Progenitor cell of endocrine pancreas (in vitro differentiated cells): ENCODE data around the gene HTT-AS. TPM values are rescaled to one million over a fixed set of nuclear protein-coding genes. Genes with fewer than 3 reads are reported as not detected.
A peak's percentile ranks its signal among the peaks of the same experiment; 100 is the strongest.

Source experiments
- DNase-seq: peaks from one replicate; pipeline ENCODE4 v3.0.0; 2021; ENCODE audit warnings: low spot score; ENCODE audit not compliant: unreplicated experiment
- H3K27ac Mint-ChIP-seq: 2 replicates; pipeline ENCODE4 v1.8.0; 2021; ENCODE audit warnings: mild to moderate bottlenecking, moderate library complexity, mixed read lengths
- H3K27me3 Mint-ChIP-seq: 2 replicates; pipeline ENCODE4 v1.8.0; 2021; ENCODE audit warnings: mixed read lengths
- H3K36me3 Mint-ChIP-seq: 2 replicates; pipeline ENCODE4 v1.8.0; 2022; ENCODE audit warnings: mixed read lengths; ENCODE audit not compliant: insufficient read depth
- H3K4me1 Mint-ChIP-seq: 2 replicates; pipeline ENCODE4 v1.8.0; 2021; ENCODE audit warnings: low read depth, mixed read lengths
- H3K4me3 Mint-ChIP-seq: 2 replicates; pipeline ENCODE4 v1.8.0; 2021; ENCODE audit warnings: low read depth, mild to moderate bottlenecking, moderate library complexity, mixed read lengths
- H3K9me3 Mint-ChIP-seq: 2 replicates; pipeline ENCODE4 v1.8.0; 2021; ENCODE audit warnings: low read depth, mixed read lengths
- CTCF ChIP-seq: fragments of 200-600 bp; sonication (generic); IDR thresholded peaks from one replicate; pipeline ENCODE4 v1.5.0; 2021; ENCODE audit warnings: antibody characterized with exemption, mild to moderate bottlenecking; ENCODE audit not compliant: unreplicated experiment
- total RNA-seq: library from RNA; stranded (reverse); gene quantifications from 2 replicates; pipeline ENCODE4 v1.2.1, GENCODE V29; 2021

Gene HTT-AS
- total RNA-seq, 1 donor from 2014 or later: not detected

- no peaks in the 10 kb centered on the region for H3K9me3 Mint-ChIP-seq
- H3K4me3 Mint-ChIP-seq: no peak overlapping the region
- no peak overlapping the region for H3K27ac Mint-ChIP-seq
- no peak for DNase-seq
- H3K27me3 Mint-ChIP-seq: no peaks in the 10 kb centered on the region
- no peaks in the 10 kb centered on the region for H3K36me3 Mint-ChIP-seq
- no peak for TF ChIP-seq CTCF
- H3K4me1 Mint-ChIP-seq: peaks cover 4% of the 10 kb centered on the region
Measured at GRCh38 chr4:3043282-3044020, 30.9 kb downstream of the HTT-AS start.

- Mint-ChIP-seq H3K36me3 (no peaks in the 10 kb centered on the region), H3K4me1 (peaks cover 5% of the 10 kb centered on the region), H3K27ac (peak overlapping the region; percentile 45), H3K4me3 (no peak overlapping the region), H3K27me3 (peaks cover 4% of the 10 kb centered on the region), H3K9me3 (no peaks in the 10 kb centered on the region)
- DNase-seq: no peak
- TF ChIP-seq CTCF: no peak
Measured at GRCh38 chr4:3042226-3042625, 32.1 kb downstream of the HTT-AS start.

- DNase-seq: no peak
- H3K4me1 Mint-ChIP-seq: peaks cover 10% of the 10 kb centered on the region
- no peaks in the 10 kb centered on the region for H3K9me3 Mint-ChIP-seq
- no peaks in the 10 kb centered on the region for H3K36me3 Mint-ChIP-seq
- peaks cover 4% of the 10 kb centered on the region for H3K27me3 Mint-ChIP-seq
- TF ChIP-seq CTCF: no peak
- no peak overlapping the region for H3K27ac Mint-ChIP-seq
- no peak overlapping the region for H3K4me3 Mint-ChIP-seq
Measured at GRCh38 chr4:3041192-3042142, 32.9 kb downstream of the HTT-AS start.

- H3K4me1 Mint-ChIP-seq: peaks cover 10% of the 10 kb centered on the region
- H3K9me3 Mint-ChIP-seq: no peaks in the 10 kb centered on the region
- TF ChIP-seq CTCF: no peak
- no peak for DNase-seq
- peaks cover 10% of the 10 kb centered on the region for H3K27me3 Mint-ChIP-seq
- H3K36me3 Mint-ChIP-seq: no peaks in the 10 kb centered on the region
- H3K27ac Mint-ChIP-seq: no peak overlapping the region
- no peak overlapping the region for H3K4me3 Mint-ChIP-seq
Measured at GRCh38 chr4:3040452-3041191, 33.7 kb downstream of the HTT-AS start.
